Heart left ventricle (tissue), 16 donors: ENCODE results near the gene BRD1. TPM values are rescaled to one million over a fixed set of nuclear protein-coding genes. Genes with fewer than 3 reads are reported as not detected.
A peak's percentile ranks its signal among the peaks of the same experiment; 100 is the strongest.

Experiments
- ATAC-seq, 4 donors: fragments of 200-7000 bp; cut with Tn5 transposase; one replicate each; pipeline ENCODE4 v1.9.1; 2020 to 2022; ENCODE audit warnings: moderate library complexity in 4 of 4, mild to moderate bottlenecking in 3 of 4, moderate number of reproducible peaks in 1 of 4
- DNase-seq, 5 donors: peaks; one replicate each; pipeline ENCODE4 v3.0.0-alpha.2; 2020
- H3K27ac ChIP-seq, 12 donors: fragments of 200-600 bp; sonication (generic) in 4 of 12; one replicate each; pipeline versions ENCODE4 v1.5.0 to v1.8.0; 2016 to 2022; ENCODE audit warnings: mild to moderate bottlenecking in 2 of 12
- H3K27me3 ChIP-seq, 9 donors: fragments of 200-600 bp; sonication (generic) in 2 of 9; one replicate each; pipeline versions ENCODE4 v1.5.1 to v1.8.0; 2016 to 2022; ENCODE audit warnings: mild to moderate bottlenecking in 3 of 9
- H3K36me3 ChIP-seq, 9 donors: fragments of 200-600 bp; sonication (generic) in 2 of 9; one replicate each; pipeline versions ENCODE4 v1.5.0 to v1.8.0; 2018 to 2022; ENCODE audit warnings: mild to moderate bottlenecking in 2 of 9
- H3K4me1 ChIP-seq, 12 donors: fragments of 200-600 bp; sonication (generic) in 4 of 12; one replicate each; pipeline versions ENCODE4 v1.5.0 to v1.8.0; 2016 to 2022; ENCODE audit warnings: mild to moderate bottlenecking in 3 of 12
- H3K4me3 ChIP-seq, 12 donors: fragments of 200-600 bp; sonication (generic) in 4 of 12; one replicate each; pipeline versions ENCODE4 v1.5.0 to v1.8.0; 2017 to 2022; ENCODE audit warnings: mild to moderate bottlenecking in 9 of 12, moderate library complexity in 4 of 12
- H3K9me3 ChIP-seq, 12 donors: fragments of 200-600 bp; sonication (generic) in 4 of 12; one replicate each; pipeline versions ENCODE4 v1.5.0 to v1.8.0; 2016 to 2022; ENCODE audit warnings: mild to moderate bottlenecking in 1 of 12
- CTCF ChIP-seq, 12 donors: fragments of 200-600 bp; sonication (generic) in 4 of 12; IDR thresholded peaks; one replicate each; pipeline versions ENCODE4 v1.5.0 to v1.8.0; 2018 to 2022; ENCODE audit warnings: antibody characterized with exemption in 12 of 12, mild to moderate bottlenecking in 5 of 12
- POLR2A ChIP-seq, 2 donors: fragments of 450-650 bp; IDR thresholded peaks; one replicate each; pipeline ENCODE4 v1.6.1; 2017; ENCODE audit warnings: antibody characterized with exemption in 2 of 2, mild to moderate bottlenecking in 2 of 2, moderate library complexity in 2 of 2
- WGBS, 4 donors: extraction: QIAGEN DNeasy Blood & Tissue Kit in 2 of 4; methylation state at CpG; one replicate each; pipeline versions ENCODE4 v1.1.5 to v1.1.7; 2013 to 2018; 5-methylcytosine and 5-hydroxymethylcytosine counted together
- intact Hi-C, 10 donors: fragments of 100-400 bp; cut with DNase I; formaldehyde crosslinking; loops; one replicate each; pipeline versions ENCODE4 v1.11.1 to v1.14.2; 2022
- polyA plus RNA-seq, 2 donors: library from polyadenylated mRNA; stranded (reverse); fragments of 200-250 nt; gene quantifications; one replicate each; pipeline ENCODE4 v1.2.3, GENCODE V29; 2013
- total RNA-seq, 9 donors: library from RNA; depleted of rRNA in 2 of 9; stranded (reverse); fragments of >200 nt in 2 of 9; fragmentation: NEBNext Ultra II Directional in 3 of 9; extraction: Animal tissue kit (Norgen Biotek cat#: 25700) in 3 of 9; gene quantifications; one replicate each; pipeline versions ENCODE4 v1.1.0 to v1.2.4, GENCODE V29; 2016 to 2023
- donor health status: ischemic (EF 13 %, LVEDD 7.1; RV severe dilation, severe dysfunction).
- donor health status: healthy with polysubstance abuse.
- donor health status: DM: no; HTN: yes; CAD: no.
- donor health status: DM: no; HTN: no; CAD: no.
- donor health status: ischemic (EF 25% LVEDD 6.9; RV normal size, moderate dysfunction).
- donor health status: ischemic (EF 25% LVEDD 5.7; RV mildly dilated, moderate dysfunction).
- donor health status: healthy.
- donor health status: DM: yes; HTN: yes; CAD: no.
- donor health status: ischemic (EF 35%, LVEDD 5.7; RV mildly dilated, moderate dysfunction).
- donor health status: nonischemic (EF 11% LVEDD 7.7; RV severe dilation, severe dysfunction).
- donor health status: DM: yes; HTN: yes; CAD: no.
- donor health status: PGD.
- donor health status: ischemic (EF 29% LVEDD 5.4; RV normal size, mild dysfunction).
- donor health status: nonischemic (EF 23%, LVEDD 6.1; RV moderate dilation, normal function).

The BRD1 gene
- total and polyA plus RNA-seq, 11 donors: 12.0 to 27.0 (median 17.2) TPM

DNA sequence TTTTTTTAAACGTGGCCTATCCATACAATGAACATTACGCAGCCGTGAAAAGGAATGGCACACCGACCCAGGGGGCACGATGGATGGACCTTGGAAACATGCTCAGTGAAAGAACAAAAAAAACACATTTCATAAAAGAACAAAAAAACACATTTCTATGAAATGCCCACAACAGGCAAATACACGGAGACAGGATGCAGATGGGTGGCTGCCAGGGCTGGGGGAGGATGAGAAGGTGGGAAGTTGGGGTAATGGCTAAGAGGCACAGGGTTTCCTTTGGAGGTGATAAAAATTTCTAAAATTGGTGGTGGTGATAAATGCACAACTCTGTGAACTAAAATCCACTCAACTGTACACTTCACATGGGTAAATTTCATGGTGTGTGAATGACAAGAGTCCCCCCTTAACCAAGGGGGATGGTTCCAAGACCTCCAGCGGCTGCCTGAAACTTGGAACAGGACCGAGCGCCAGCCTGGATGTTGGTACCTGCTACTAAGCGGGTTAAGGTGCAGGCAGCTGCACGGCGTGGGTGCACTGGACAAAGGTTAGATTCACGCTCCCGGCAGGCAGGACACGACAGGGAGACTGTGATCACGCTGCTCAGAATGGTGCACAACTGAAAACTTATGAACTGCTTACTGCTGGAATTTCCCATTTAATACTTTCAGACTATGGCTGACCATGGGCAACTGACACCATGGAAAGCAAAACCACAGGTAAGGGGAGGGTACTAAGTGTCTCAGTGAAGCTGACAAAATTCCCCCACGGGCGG, 16.5 kb downstream of the BRD1 start:
- peak in 1 of 4 donors; percentile 8 for ATAC-seq
- H3K36me3 ChIP-seq: peaks cover 0 to 32% (median 7%) of the 10 kb centered on the region in 9 donors
- no peaks in the 10 kb centered on the region for H3K9me3 ChIP-seq
- peak in 1 of 5 donors; percentile 15 for DNase-seq
- WGBS, 4 donors: 81 to 85% (median 83%) methylated on average over 18 of the region's 18 CpGs
- no peak overlapping the region for H3K4me3 ChIP-seq
- intact Hi-C loops: no loop called here
- H3K27ac ChIP-seq: no peak overlapping the region
- no peaks in the 10 kb centered on the region for H3K27me3 ChIP-seq
- peaks cover 0 to 69% (median 31%) of the 10 kb centered on the region in 12 donors for H3K4me1 ChIP-seq
- TF ChIP-seq POLR2A (IDR thresholded peaks at IDR 0.05) (no peak), CTCF (IDR thresholded peaks at IDR 0.05) (no peak)

DNA sequence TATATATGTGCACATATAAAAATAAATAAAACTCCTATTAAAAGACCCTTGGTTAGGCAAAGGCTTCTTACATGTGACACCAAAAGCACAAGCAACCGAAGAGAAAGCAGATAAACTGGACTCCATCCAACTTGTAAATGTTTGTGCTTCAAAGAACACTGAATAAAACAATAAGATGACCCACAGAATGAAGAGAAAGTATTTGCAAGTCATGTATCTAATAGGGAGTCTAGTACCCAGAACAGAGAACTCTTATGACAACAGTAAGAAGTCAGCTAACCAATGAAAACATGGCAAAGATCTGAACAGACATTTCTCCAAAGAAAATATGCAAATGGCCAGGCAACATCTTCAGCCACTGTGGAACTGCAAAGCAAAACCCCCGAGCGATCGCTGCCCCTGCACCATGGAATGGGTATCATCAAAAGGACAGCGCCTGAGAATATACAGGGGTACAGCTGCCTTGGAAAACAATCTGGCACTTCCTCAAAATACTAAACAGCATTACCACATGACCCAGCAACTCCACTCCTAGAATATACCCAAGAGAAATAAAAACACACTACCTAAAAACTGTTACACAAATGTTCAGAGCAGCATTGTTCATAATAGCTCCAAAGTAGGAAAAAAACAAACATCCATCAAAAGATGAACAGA, 17.2 kb downstream of the BRD1 start:
- intact Hi-C loops: no loop called here
- TF ChIP-seq POLR2A (IDR thresholded peaks at IDR 0.05) (no peak), CTCF (IDR thresholded peaks at IDR 0.05) (no peak)
- H3K9me3 ChIP-seq: no peaks in the 10 kb centered on the region
- 63 to 70% (median 67%) methylated on average over 5 of the region's 5 CpGs for WGBS, 4 donors
- peaks cover 0 to 69% (median 28%) of the 10 kb centered on the region in 12 donors for H3K4me1 ChIP-seq
- DNase-seq (peak in 1 of 5 donors; percentile 6), ATAC-seq (no peak)
- H3K27ac ChIP-seq: no peak overlapping the region
- no peaks in the 10 kb centered on the region for H3K27me3 ChIP-seq
- peaks cover 0 to 24% (median 6%) of the 10 kb centered on the region in 9 donors for H3K36me3 ChIP-seq
- no peak overlapping the region for H3K4me3 ChIP-seq

GRCh38 chr22:49807780-49808708, 19.6 kb downstream of the BRD1 start:
- TF ChIP-seq CTCF (IDR thresholded peaks at IDR 0.05) (no peak), POLR2A (IDR thresholded peaks at IDR 0.05) (no peak)
- WGBS, 4 donors: 78 to 86% (median 86%) methylated on average over 14 of the region's 14 CpGs
- Histone ChIP-seq H3K4me1 (peaks cover 0 to 66% (median 30%) of the 10 kb centered on the region in 12 donors), H3K27ac (peak overlapping the region in 1 of 12 donors; percentile 11), H3K27me3 (no peaks in the 10 kb centered on the region), H3K4me3 (no peak overlapping the region), H3K36me3 (peaks cover 0 to 24% (median 13%) of the 10 kb centered on the region in 9 donors), H3K9me3 (no peaks in the 10 kb centered on the region)
- intact Hi-C loops: no loop called here
- no peak for ATAC-seq
- DNase-seq: no peak
